H1 (cell line): Measurements from ENCODE around the gene GNG7. TPM values are rescaled to one million over a fixed set of nuclear protein-coding genes. Genes with fewer than 3 reads are reported as not detected.

ENCODE experiments used
- ATF2 ChIP-seq: IDR thresholded peaks from 2 replicates; pipeline ENCODE4 v1.6.1; 2012; ENCODE audit warnings: low read length, inconsistent platforms
- SIRT6 ChIP-seq: IDR thresholded peaks from one replicate; pipeline ENCODE4 v1.7.1; 2012; ENCODE audit warnings: low read length, inconsistent platforms
- TCF12 ChIP-seq: IDR thresholded peaks from 2 replicates; pipeline ENCODE4 v1.6.1; 2011; ENCODE audit warnings: low read depth, mild to moderate bottlenecking, low read length
- TEAD4 ChIP-seq: IDR thresholded peaks from 2 replicates; pipeline ENCODE4 v1.6.1; 2012; ENCODE audit warnings: low read depth, low read length, inconsistent platforms, mixed read lengths
- YY1 ChIP-seq: IDR thresholded peaks from 2 replicates; pipeline ENCODE4 v1.6.1; 2011; ENCODE audit warnings: low read depth, mild to moderate bottlenecking, low read length
- ZNF274 ChIP-seq: IDR thresholded peaks from 2 replicates; pipeline ENCODE4 v1.7.0; 2012; ENCODE audit warnings: low read length, borderline replicate concordance; ENCODE audit errors: extremely low read depth
- polyA plus RNA-seq, 7 experiments: library from polyadenylated mRNA; depleted of rRNA in 3 of 7; stranded (reverse) in 5 of 7; unstranded in 2 of 7; fragments of >200 nt in 5 of 7; fragments of 200-250 nt in 2 of 7; gene quantifications; 1 replicate in 5 of 7; 2 replicates in 1 of 7; 4 replicates in 1 of 7; pipeline versions ENCODE4 v1.2.1 to v1.2.3, GENCODE V29; 2011 to 2013; ENCODE audit warnings: missing spikeins in 2 of 7, mixed read lengths in 2 of 7
- total RNA-seq: library from RNA; stranded (reverse); fragmentation: NEBNext Ultra II Directional; extraction: Animal tissue kit (Norgen Biotek cat#: 25700); gene quantifications from 2 replicates; pipeline ENCODE4 v1.2.1, GENCODE V29; 2021

The GNG7 gene
- total and polyA plus RNA-seq, 2 of the 8 experiments (the other 6 are each of a cell fraction or from before 2014, with no cell fraction given) = 2.8 to 7.8 TPM

GRCh38 chr19:2578391-2578890, 124.1 kb downstream of the GNG7 start (continued):
- TF ChIP-seq SIRT6 (no peak), YY1 (no peak), TCF12 (no peak), ATF2 (no peak), TEAD4 (no peak), ZNF274 (no peak)
